ENCODE measurements around the gene NRDE2.

DNA sequence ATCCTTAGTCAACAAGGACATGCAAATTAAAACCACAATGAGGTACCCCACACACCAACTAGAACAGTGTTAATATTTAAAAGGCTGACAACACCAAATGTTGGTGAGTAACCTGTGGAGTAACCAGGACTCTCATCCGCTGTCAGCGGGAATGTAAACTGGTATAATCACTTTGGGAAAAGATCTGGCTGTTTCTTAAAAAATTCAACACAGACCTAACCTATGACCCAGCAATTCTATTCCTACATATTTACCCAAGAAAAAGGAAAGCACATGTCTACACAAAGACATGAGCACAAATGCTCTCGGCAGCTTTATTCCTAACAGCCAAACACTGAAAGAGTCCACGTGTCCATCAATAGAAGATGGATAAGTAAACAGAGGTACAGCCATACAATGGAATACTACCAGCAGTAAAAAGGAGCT lies 26.6 kb downstream of the NRDE2 start:
- TF ChIP-seq, protein P1, sequence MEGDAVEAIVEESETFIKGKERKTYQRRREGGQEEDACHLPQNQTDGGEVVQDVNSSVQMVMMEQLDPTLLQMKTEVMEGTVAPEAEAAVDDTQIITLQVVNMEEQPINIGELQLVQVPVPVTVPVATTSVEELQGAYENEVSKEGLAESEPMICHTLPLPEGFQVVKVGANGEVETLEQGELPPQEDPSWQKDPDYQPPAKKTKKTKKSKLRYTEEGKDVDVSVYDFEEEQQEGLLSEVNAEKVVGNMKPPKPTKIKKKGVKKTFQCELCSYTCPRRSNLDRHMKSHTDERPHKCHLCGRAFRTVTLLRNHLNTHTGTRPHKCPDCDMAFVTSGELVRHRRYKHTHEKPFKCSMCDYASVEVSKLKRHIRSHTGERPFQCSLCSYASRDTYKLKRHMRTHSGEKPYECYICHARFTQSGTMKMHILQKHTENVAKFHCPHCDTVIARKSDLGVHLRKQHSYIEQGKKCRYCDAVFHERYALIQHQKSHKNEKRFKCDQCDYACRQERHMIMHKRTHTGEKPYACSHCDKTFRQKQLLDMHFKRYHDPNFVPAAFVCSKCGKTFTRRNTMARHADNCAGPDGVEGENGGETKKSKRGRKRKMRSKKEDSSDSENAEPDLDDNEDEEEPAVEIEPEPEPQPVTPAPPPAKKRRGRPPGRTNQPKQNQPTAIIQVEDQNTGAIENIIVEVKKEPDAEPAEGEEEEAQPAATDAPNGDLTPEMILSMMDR (IDR thresholded peaks at IDR 0.05), result no peak
- TF ChIP-seq EZH2phosphoT487 (IDR thresholded peaks at IDR 0.05), result no peak
